Kidney (tissue), 14 donors: Measurements from ENCODE around the gene KLHDC7B. TPM values are rescaled to one million over a fixed set of nuclear protein-coding genes. Genes with fewer than 3 reads are reported as not detected.
A peak's percentile ranks its signal among the peaks of the same experiment; 100 is the strongest.

Source experiments
- DNase-seq, 5 donors: peaks; one replicate each; pipeline ENCODE4 v3.0.0-alpha.2; 2013 to 2020
- FAIRE-seq: peaks from 2 replicates; lab custom pipeline; 2012; peaks lifted over from hg19 to GRCh38; lab: Jason Lieb, UNC
- H3K27ac ChIP-seq, 2 donors: one replicate each; pipeline ENCODE4 v1.7.0; 2013; ENCODE audit warnings: low read depth in 2 of 2, low read length in 2 of 2, inconsistent platforms in 1 of 2
- H3K27me3 ChIP-seq: one replicate; pipeline ENCODE4 v1.7.1; 2013; ENCODE audit warnings: low read length, inconsistent platforms; ENCODE audit not compliant: control insufficient read depth, insufficient read depth
- H3K36me3 ChIP-seq, 3 donors: one replicate each; pipeline versions ENCODE4 v1.7.0 to v1.7.1; 2013; ENCODE audit warnings: low read length in 3 of 3, control low read depth in 1 of 3, inconsistent platforms in 1 of 3; ENCODE audit not compliant: insufficient read depth in 3 of 3, control insufficient read depth in 2 of 3
- H3K4me1 ChIP-seq, 3 donors: one replicate each; pipeline versions ENCODE4 v1.7.0 to v1.7.1; 2013; ENCODE audit warnings: low read length in 3 of 3, inconsistent platforms in 1 of 3, low read depth in 1 of 3; ENCODE audit not compliant: control insufficient read depth in 2 of 3, insufficient read depth in 2 of 3
- H3K4me3 ChIP-seq, 3 donors: one replicate each; pipeline versions ENCODE4 v1.7.0 to v1.8.1; 2013; ENCODE audit warnings: low read length in 3 of 3, control low read depth in 1 of 3, inconsistent platforms in 1 of 3
- H3K9ac ChIP-seq, 3 donors: one replicate each; pipeline versions ENCODE4 v1.7.0 to v1.7.1; 2013; ENCODE audit warnings: low read length in 3 of 3, control low read depth in 1 of 3, inconsistent platforms in 1 of 3
- H3K9me3 ChIP-seq, 3 donors: one replicate each; pipeline versions ENCODE4 v1.7.0 to v1.7.1; 2013; ENCODE audit warnings: low read length in 3 of 3, control low read depth in 1 of 3, inconsistent platforms in 1 of 3; ENCODE audit not compliant: control insufficient read depth in 2 of 3, insufficient read depth in 1 of 3
- intact Hi-C: fragments of 100-400 bp; cut with DNase I; formaldehyde crosslinking; loops from one replicate; pipeline ENCODE4 v1.11.1; 2022
- polyA plus RNA-seq: library from polyadenylated mRNA; stranded (reverse); fragments of 350-450 nt; fragmentation: Illumina TruSeq; extraction: RNeasy Lipid Tissue Mini Kit (QIAGEN cat#74804); gene quantifications from one replicate; pipeline ENCODE4 v1.2.3, GENCODE V29; 2014; ENCODE audit warnings: low read depth, low replicate concordance; ENCODE audit not compliant: insufficient read depth
- total RNA-seq: library from RNA; stranded (reverse); fragmentation: NEBNext Ultra II Directional; extraction: Animal tissue kit (Norgen Biotek cat#: 25700); gene quantifications from one replicate; pipeline ENCODE4 v1.2.1, GENCODE V29; 2021
- TF ChIP-seq, protein P1 (sequence below): IDR thresholded peaks from 3 replicates; pipeline ENCODE4 v1.5.1; 2012; ENCODE audit warnings: mild to moderate bottlenecking, moderate library complexity, borderline replicate concordance; ENCODE audit not compliant: insufficient read depth; ENCODE audit errors: extremely low read depth
- donor health status: control.
- donor health status: control.
- donor health status: control.
- donor health status: control.
- donor health status: control.
- donor health status: DM: yes; HTN: yes; CAD: no.
- donor health status: Normal renal cell carcinoma (clear cell type).

Gene KLHDC7B
- total and polyA plus RNA-seq, 2 donors from 2014 or later, result 1.4 to 16.1 TPM

DNA sequence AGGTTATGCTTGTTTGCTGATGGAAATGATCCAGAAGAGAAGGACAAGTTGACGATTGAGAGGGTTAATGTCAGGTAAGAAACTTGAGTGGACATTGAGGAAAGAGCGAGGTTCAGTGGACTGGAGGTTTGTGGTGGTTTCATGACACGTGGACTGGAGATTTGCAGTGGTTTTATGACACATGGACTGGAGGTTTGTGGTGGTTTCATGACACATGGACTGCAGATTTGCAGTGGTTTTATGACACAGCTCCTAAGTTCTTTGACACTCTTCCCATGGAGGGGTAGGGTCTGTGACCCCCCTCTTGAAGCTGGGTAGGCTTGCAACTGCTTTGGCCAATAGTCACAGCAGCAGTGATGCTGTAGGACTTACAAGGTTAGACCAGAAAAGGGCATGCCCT is 49.5 kb downstream of the KLHDC7B start:
- Histone ChIP-seq H3K4me1 (peaks cover 0 to 2% (median 0%) of the 10 kb centered on the region in 3 donors), H3K27me3 (peaks cover 4% of the 10 kb centered on the region), H3K27ac (no peak overlapping the region), H3K36me3 (no peaks in the 10 kb centered on the region), H3K4me3 (no peak overlapping the region), H3K9me3 (no peaks in the 10 kb centered on the region), H3K9ac (no peak overlapping the region)
- no peak for FAIRE-seq
- DNase-seq, result no peak
- TF ChIP-seq, protein P1, sequence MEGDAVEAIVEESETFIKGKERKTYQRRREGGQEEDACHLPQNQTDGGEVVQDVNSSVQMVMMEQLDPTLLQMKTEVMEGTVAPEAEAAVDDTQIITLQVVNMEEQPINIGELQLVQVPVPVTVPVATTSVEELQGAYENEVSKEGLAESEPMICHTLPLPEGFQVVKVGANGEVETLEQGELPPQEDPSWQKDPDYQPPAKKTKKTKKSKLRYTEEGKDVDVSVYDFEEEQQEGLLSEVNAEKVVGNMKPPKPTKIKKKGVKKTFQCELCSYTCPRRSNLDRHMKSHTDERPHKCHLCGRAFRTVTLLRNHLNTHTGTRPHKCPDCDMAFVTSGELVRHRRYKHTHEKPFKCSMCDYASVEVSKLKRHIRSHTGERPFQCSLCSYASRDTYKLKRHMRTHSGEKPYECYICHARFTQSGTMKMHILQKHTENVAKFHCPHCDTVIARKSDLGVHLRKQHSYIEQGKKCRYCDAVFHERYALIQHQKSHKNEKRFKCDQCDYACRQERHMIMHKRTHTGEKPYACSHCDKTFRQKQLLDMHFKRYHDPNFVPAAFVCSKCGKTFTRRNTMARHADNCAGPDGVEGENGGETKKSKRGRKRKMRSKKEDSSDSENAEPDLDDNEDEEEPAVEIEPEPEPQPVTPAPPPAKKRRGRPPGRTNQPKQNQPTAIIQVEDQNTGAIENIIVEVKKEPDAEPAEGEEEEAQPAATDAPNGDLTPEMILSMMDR, result no peak
- intact Hi-C loops, result no loop called here

DNA sequence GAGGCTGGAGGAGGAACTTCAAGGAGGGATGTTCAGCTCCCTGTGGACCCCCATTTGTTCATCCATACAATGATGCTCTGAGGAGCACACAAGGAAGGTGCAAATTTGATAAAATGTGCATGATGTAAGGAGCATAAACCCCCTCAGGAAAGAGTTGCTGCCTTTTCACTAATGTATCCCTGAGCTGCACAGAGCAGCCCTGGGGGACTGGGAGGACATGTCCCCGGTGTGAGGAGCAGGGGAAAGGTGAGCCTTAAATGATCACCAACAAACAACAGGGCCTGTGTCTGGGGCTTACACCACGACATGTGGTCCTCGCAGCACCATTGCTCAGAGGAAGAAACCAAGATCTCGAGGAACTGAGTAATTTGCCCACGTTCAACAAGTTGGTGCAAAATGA is 51.4 kb downstream of the KLHDC7B start:
- no peak overlapping the region for H3K4me3 ChIP-seq
- TF ChIP-seq, protein P1, result no peak
- H3K27me3 ChIP-seq, result peaks cover 7% of the 10 kb centered on the region
- intact Hi-C loops, result no loop called here
- no peak overlapping the region for H3K27ac ChIP-seq
- no peak for FAIRE-seq
- H3K36me3 ChIP-seq, result no peaks in the 10 kb centered on the region
- peaks cover 0 to 2% (median 0%) of the 10 kb centered on the region in 3 donors for H3K4me1 ChIP-seq
- DNase-seq, result no peak
- H3K9ac ChIP-seq, result no peak overlapping the region
- no peaks in the 10 kb centered on the region for H3K9me3 ChIP-seq

DNA sequence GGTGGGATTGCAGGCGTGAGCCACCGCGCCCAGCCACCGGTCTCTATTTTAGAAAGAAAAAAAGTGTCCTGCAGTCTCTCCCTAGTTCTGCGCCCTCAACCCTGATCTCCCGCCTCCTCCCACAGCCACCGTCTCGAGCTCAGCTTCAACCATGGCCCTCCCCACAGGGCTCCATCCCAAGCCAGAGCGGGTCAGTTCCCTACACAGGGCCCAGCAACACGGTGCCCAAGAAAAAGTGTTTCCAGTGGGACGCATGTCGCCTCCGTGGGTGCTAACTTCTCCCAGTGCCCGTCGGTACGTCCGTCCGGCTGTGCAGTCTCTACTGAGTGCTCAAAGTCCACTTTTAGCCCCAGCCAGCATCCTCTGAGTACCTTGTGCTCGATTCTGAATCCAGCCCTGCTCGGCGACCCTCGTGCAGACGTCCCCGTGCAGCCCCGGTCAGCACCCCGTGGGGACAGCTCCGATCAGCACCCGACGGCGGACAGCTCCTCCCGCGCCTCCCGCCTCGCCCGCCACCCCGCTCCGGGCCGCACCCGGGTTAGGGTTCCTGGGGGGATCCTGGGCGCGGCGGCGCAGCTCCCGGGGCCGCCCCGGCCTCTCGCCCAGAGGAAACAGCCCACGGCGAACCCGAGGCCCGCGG is 54.2 kb downstream of the KLHDC7B start:
- Histone ChIP-seq H3K9ac (no peak overlapping the region), H3K27ac (no peak overlapping the region), H3K9me3 (no peaks in the 10 kb centered on the region), H3K4me3 (no peak overlapping the region), H3K4me1 (peaks cover 0 to 2% (median 0%) of the 10 kb centered on the region in 3 donors), H3K36me3 (no peaks in the 10 kb centered on the region), H3K27me3 (peaks cover 16% of the 10 kb centered on the region)
- FAIRE-seq, result no peak
- TF ChIP-seq, protein P1, result no peak
- DNase-seq, result peak; percentile 59 to 85 (median 81)
- intact Hi-C loops, result no loop called here
